HepG2 (cell line): ENCODE measurements around the gene TRIM9. TPM values are rescaled to one million over a fixed set of nuclear protein-coding genes. Genes with fewer than 3 reads are reported as not detected.

ENCODE experiments used
- MYC ChIP-seq: sonication (generic); formaldehyde crosslinking; IDR thresholded peaks from 2 replicates; pipeline ENCODE4 v1.9.0; 2021; ENCODE audit warnings: missing genetic modification reagents, borderline replicate concordance
- REL ChIP-seq: sonication (generic); formaldehyde crosslinking; conservative IDR thresholded peaks from 2 replicates; pipeline ENCODE4 v1.8.0; 2022; ENCODE audit warnings: mild to moderate bottlenecking, missing genetic modification reagents, moderate library complexity
- TAF1 ChIP-seq: sonication (generic); formaldehyde crosslinking; IDR thresholded peaks from 2 replicates; pipeline ENCODE4 v1.4.0; 2020; ENCODE audit warnings: missing genetic modification reagents
- TBL1XR1 ChIP-seq: fragments of 150-350 bp; IDR thresholded peaks from 2 replicates; pipeline ENCODE4 v1.6.1; 2014; ENCODE audit warnings: borderline replicate concordance, low read length; ENCODE audit not compliant: partially characterized antibody
- TRIM24 ChIP-seq: sonication (generic); formaldehyde crosslinking; IDR thresholded peaks from 2 replicates; pipeline ENCODE4 v1.8.0; 2022; ENCODE audit warnings: mild to moderate bottlenecking, missing genetic modification reagents
- ZNF251 ChIP-seq: sonication (generic); formaldehyde crosslinking; IDR thresholded peaks from 2 replicates; pipeline ENCODE4 v1.9.0; 2021; ENCODE audit warnings: mild to moderate bottlenecking, missing genetic modification reagents
- ZNF33A ChIP-seq: sonication (generic); formaldehyde crosslinking; IDR thresholded peaks from 2 replicates; pipeline ENCODE4 v1.5.1; 2020; ENCODE audit warnings: missing genetic modification reagents, mild to moderate bottlenecking, moderate library complexity, borderline replicate concordance
- ZNF598 ChIP-seq: sonication (generic); formaldehyde crosslinking; IDR thresholded peaks from 2 replicates; pipeline ENCODE4 v1.5.1; 2020; ENCODE audit warnings: mild to moderate bottlenecking, missing genetic modification reagents, borderline replicate concordance
- ZNF724P ChIP-seq: sonication (generic); formaldehyde crosslinking; IDR thresholded peaks from 2 replicates; pipeline ENCODE4 v1.8.0; 2022; ENCODE audit warnings: missing genetic modification reagents, borderline replicate concordance
- ZNF746 ChIP-seq: sonication (generic); formaldehyde crosslinking; IDR thresholded peaks from 2 replicates; pipeline ENCODE4 v1.8.0; 2022; ENCODE audit warnings: mild to moderate bottlenecking, missing genetic modification reagents
- ZNF761 ChIP-seq: sonication (generic); formaldehyde crosslinking; conservative IDR thresholded peaks from 2 replicates; pipeline ENCODE4 v1.4.0; 2020; ENCODE audit warnings: mild to moderate bottlenecking, missing genetic modification reagents
- ZSCAN22 ChIP-seq: sonication (generic); formaldehyde crosslinking; IDR thresholded peaks from 2 replicates; pipeline ENCODE4 v1.4.0; 2020; ENCODE audit warnings: mild to moderate bottlenecking, missing genetic modification reagents
- polyA plus RNA-seq, 8 experiments: library from polyadenylated mRNA; depleted of rRNA in 3 of 8; stranded (reverse) in 7 of 8; unstranded in 1 of 8; fragments of >200 nt; fragmentation: Illumina TruSeq in 4 of 8; extraction: Trizol in 4 of 8; gene quantifications; 2 replicates each; pipeline versions ENCODE4 v1.2.1 to v1.2.3, GENCODE V29; 2011 to 2016; ENCODE audit warnings: low read depth in 4 of 8, missing spikeins in 1 of 8, mixed read lengths in 1 of 8; ENCODE audit not compliant: insufficient read depth in 1 of 8
- total RNA-seq, 5 experiments: library from RNA; depleted of rRNA; stranded (reverse); fragments of >200 nt; fragmentation: Illumina TruSeq; extraction: Trizol; gene quantifications; 2 replicates each; pipeline ENCODE4 v1.2.3, GENCODE V29; 2016; ENCODE audit warnings: low read depth in 1 of 5
- TF ChIP-seq, protein P1 (sequence below): IDR thresholded peaks from 2 replicates; pipeline ENCODE4 v1.6.1; 2016; ENCODE audit warnings: mild to moderate bottlenecking
- TF ChIP-seq, protein P2 (sequence below): sonication (generic); formaldehyde crosslinking; IDR thresholded peaks from 2 replicates; pipeline ENCODE4 v1.8.0; 2022; ENCODE audit warnings: mild to moderate bottlenecking, missing genetic modification reagents; ENCODE audit not compliant: insufficient replicate concordance
- TF ChIP-seq, protein P3 (sequence below): IDR thresholded peaks from 2 replicates; pipeline ENCODE4 v1.6.1; 2016; ENCODE audit warnings: missing compliant biosample characterization, missing genetic modification reagents, borderline replicate concordance
- TF ChIP-seq, protein P4 (sequence below): sonication (generic); formaldehyde crosslinking; IDR thresholded peaks from 2 replicates; pipeline ENCODE4 v1.9.0; 2021; ENCODE audit warnings: missing genetic modification reagents, borderline replicate concordance
- TF ChIP-seq, protein P5 (sequence below): sonication (generic); formaldehyde crosslinking; IDR thresholded peaks from 2 replicates; pipeline ENCODE4 v1.4.0; 2020; ENCODE audit warnings: missing genetic modification reagents
- TF ChIP-seq, protein P6 (sequence below): sonication (generic); formaldehyde crosslinking; IDR thresholded peaks from 2 replicates; pipeline ENCODE4 v1.5.1; 2020; ENCODE audit warnings: missing genetic modification reagents, mild to moderate bottlenecking, borderline replicate concordance

Gene TRIM9
- total and polyA plus RNA-seq, 2 of the 13 experiments (the other 11 are each of a cell fraction or from before 2014, with no cell fraction given) = 0.04 to 0.07 TPM

DNA sequence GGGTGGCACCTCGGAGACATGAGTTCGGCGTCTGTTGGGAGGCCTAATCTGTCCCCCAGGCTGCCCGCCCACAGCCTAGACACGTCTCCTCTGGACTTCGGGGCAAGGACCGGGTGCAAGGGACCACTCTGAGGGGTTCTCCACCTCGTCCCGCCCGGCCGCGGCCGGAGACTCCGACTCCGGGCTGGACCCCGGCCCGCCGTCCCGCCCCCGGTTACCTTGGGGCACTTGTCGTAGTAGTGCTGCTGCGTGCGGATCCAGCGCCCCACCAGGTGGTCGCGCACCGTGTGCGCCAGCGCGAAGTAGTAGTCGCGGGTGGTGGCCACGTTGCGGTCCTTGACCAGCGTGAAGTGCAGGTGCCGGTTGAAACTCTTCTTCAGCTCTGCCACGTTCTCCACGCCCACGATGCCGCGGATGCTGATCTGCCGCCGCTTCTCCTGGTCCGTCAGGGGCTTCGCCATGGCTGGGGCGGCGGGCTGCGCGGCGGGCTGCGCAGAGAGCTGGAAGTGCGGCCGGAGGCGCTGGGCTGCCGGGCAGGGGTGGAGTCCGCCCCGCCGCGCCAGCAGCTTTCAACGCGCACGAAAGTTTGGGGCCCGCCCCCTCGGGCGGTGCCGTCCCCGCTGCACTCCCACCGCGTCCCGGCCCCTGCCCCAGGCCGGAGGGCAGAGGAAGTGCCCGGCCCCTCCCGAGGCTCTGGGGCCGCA lies 150.8 kb downstream of the TRIM9 start, which contains the start of gene PYGL (continued):
- TF ChIP-seq, protein P1, sequence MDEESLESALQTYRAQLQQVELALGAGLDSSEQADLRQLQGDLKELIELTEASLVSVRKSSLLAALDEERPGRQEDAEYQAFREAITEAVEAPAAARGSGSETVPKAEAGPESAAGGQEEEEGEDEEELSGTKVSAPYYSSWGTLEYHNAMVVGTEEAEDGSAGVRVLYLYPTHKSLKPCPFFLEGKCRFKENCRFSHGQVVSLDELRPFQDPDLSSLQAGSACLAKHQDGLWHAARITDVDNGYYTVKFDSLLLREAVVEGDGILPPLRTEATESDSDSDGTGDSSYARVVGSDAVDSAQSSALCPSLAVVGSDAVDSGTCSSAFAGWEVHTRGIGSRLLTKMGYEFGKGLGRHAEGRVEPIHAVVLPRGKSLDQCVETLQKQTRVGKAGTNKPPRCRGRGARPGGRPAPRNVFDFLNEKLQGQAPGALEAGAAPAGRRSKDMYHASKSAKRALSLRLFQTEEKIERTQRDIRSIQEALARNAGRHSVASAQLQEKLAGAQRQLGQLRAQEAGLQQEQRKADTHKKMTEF (CRISPR knock-in tag) = peak; percentile 42; the same call in 1 of the 2 replicates
- no peak for TF ChIP-seq ZSCAN22 (CRISPR knock-in tag)
- TF ChIP-seq, protein P2, sequence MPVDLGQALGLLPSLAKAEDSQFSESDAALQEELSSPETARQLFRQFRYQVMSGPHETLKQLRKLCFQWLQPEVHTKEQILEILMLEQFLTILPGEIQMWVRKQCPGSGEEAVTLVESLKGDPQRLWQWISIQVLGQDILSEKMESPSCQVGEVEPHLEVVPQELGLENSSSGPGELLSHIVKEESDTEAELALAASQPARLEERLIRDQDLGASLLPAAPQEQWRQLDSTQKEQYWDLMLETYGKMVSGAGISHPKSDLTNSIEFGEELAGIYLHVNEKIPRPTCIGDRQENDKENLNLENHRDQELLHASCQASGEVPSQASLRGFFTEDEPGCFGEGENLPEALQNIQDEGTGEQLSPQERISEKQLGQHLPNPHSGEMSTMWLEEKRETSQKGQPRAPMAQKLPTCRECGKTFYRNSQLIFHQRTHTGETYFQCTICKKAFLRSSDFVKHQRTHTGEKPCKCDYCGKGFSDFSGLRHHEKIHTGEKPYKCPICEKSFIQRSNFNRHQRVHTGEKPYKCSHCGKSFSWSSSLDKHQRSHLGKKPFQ = peak; percentile 30
- TF ChIP-seq, protein P3, sequence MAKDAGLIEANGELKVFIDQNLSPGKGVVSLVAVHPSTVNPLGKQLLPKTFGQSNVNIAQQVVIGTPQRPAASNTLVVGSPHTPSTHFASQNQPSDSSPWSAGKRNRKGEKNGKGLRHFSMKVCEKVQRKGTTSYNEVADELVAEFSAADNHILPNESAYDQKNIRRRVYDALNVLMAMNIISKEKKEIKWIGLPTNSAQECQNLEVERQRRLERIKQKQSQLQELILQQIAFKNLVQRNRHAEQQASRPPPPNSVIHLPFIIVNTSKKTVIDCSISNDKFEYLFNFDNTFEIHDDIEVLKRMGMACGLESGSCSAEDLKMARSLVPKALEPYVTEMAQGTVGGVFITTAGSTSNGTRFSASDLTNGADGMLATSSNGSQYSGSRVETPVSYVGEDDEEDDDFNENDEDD (CRISPR knock-in tag) = peak; percentile 56; the same call in 1 of the 2 replicates
- TF ChIP-seq TRIM24 (CRISPR knock-in tag) = 0 out of 2 replicates have a peak, but pooled peaks have one; percentile 28
- peak; percentile 75; the same call in 1 of the 2 replicates for TF ChIP-seq ZNF724P (CRISPR knock-in tag)
- peak; percentile 33; the same call in 1 of the 2 replicates for TF ChIP-seq ZNF746 (CRISPR knock-in tag)
- TF ChIP-seq MYC (CRISPR knock-in tag) = peak; percentile 92
- TF ChIP-seq TBL1XR1 = peak; percentile 19
- TF ChIP-seq, protein P4, sequence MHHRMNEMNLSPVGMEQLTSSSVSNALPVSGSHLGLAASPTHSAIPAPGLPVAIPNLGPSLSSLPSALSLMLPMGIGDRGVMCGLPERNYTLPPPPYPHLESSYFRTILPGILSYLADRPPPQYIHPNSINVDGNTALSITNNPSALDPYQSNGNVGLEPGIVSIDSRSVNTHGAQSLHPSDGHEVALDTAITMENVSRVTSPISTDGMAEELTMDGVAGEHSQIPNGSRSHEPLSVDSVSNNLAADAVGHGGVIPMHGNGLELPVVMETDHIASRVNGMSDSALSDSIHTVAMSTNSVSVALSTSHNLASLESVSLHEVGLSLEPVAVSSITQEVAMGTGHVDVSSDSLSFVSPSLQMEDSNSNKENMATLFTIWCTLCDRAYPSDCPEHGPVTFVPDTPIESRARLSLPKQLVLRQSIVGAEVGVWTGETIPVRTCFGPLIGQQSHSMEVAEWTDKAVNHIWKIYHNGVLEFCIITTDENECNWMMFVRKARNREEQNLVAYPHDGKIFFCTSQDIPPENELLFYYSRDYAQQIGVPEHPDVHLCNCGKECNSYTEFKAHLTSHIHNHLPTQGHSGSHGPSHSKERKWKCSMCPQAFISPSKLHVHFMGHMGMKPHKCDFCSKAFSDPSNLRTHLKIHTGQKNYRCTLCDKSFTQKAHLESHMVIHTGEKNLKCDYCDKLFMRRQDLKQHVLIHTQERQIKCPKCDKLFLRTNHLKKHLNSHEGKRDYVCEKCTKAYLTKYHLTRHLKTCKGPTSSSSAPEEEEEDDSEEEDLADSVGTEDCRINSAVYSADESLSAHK (CRISPR knock-in tag) = 0 out of 2 replicates have a peak, but pooled peaks have one; percentile 2
- peak; percentile 75 for TF ChIP-seq TAF1 (CRISPR knock-in tag)
- TF ChIP-seq, protein P5, sequence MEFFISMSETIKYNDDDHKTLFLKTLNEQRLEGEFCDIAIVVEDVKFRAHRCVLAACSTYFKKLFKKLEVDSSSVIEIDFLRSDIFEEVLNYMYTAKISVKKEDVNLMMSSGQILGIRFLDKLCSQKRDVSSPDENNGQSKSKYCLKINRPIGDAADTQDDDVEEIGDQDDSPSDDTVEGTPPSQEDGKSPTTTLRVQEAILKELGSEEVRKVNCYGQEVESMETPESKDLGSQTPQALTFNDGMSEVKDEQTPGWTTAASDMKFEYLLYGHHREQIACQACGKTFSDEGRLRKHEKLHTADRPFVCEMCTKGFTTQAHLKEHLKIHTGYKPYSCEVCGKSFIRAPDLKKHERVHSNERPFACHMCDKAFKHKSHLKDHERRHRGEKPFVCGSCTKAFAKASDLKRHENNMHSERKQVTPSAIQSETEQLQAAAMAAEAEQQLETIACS (CRISPR knock-in tag) = no peak
- no peak for TF ChIP-seq ZNF33A (CRISPR knock-in tag)
- TF ChIP-seq ZNF761 = no peak
- peak; percentile 1; the same call in 1 of the 2 replicates for TF ChIP-seq ZNF598 (CRISPR knock-in tag)
- 0 out of 2 replicates have a peak, but pooled peaks have one; percentile 26 for TF ChIP-seq ZNF251 (CRISPR knock-in tag)
- TF ChIP-seq REL = peak; percentile 85; the same call in 1 of the 2 replicates
- TF ChIP-seq, protein P6, sequence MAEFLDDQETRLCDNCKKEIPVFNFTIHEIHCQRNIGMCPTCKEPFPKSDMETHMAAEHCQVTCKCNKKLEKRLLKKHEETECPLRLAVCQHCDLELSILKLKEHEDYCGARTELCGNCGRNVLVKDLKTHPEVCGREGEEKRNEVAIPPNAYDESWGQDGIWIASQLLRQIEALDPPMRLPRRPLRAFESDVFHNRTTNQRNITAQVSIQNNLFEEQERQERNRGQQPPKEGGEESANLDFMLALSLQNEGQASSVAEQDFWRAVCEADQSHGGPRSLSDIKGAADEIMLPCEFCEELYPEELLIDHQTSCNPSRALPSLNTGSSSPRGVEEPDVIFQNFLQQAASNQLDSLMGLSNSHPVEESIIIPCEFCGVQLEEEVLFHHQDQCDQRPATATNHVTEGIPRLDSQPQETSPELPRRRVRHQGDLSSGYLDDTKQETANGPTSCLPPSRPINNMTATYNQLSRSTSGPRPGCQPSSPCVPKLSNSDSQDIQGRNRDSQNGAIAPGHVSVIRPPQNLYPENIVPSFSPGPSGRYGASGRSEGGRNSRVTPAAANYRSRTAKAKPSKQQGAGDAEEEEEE = 0 out of 2 replicates have a peak, but pooled peaks have one; percentile 62
